Calu3 (cell line): ENCODE data around the gene MED29. TPM values are rescaled to one million over a fixed set of nuclear protein-coding genes. Genes with fewer than 3 reads are reported as not detected.

Source experiments
- BruUV-seq: library from RNA; stranded (reverse); fragments of 400-500 nt; replicated peaks from 2 replicates; lab custom pipeline; 2021; lab: Mats Ljungman, UMichigan
- CTCF ChIA-PET: fragments of 300-600 bp; sonication (Branson Sonifier 250); formaldehyde crosslinking; loops from one replicate; lab custom pipeline; 2022; ENCODE audit warnings: antibody characterized with exemption; lab: Charles Lee
- DNase-seq: peaks from one replicate; pipeline ENCODE4 v3.0.0; 2022
- H3K27ac Mint-ChIP-seq: one replicate; pipeline ENCODE4 v1.8.0; 2022; ENCODE audit warnings: mixed read lengths; ENCODE audit not compliant: unreplicated experiment
- H3K27me3 Mint-ChIP-seq: one replicate; pipeline ENCODE4 v1.8.0; 2022; ENCODE audit warnings: mixed read lengths; ENCODE audit not compliant: unreplicated experiment
- H3K36me3 Mint-ChIP-seq: one replicate; pipeline ENCODE4 v1.8.0; 2022; ENCODE audit warnings: mild to moderate bottlenecking, moderate library complexity, mixed read lengths; ENCODE audit not compliant: insufficient read depth, unreplicated experiment
- H3K4me1 Mint-ChIP-seq: one replicate; pipeline ENCODE4 v1.8.0; 2022; ENCODE audit warnings: mild to moderate bottlenecking, low read depth, mixed read lengths; ENCODE audit not compliant: unreplicated experiment
- H3K4me3 Mint-ChIP-seq: one replicate; pipeline ENCODE4 v1.8.0; 2022; ENCODE audit warnings: mild to moderate bottlenecking, low read depth, moderate library complexity, mixed read lengths; ENCODE audit not compliant: unreplicated experiment
- H3K9me3 Mint-ChIP-seq: one replicate; pipeline ENCODE4 v1.8.0; 2022; ENCODE audit warnings: low read depth, mixed read lengths; ENCODE audit not compliant: unreplicated experiment
- intact Hi-C: fragments of 100-400 bp; cut with micrococcal nuclease; formaldehyde crosslinking; loops from one replicate; pipeline ENCODE4 v1.10.0; 2022; ENCODE audit not compliant: unreplicated experiment
- total RNA-seq: library from RNA; stranded (reverse); gene quantifications from 2 replicates; pipeline ENCODE4 v1.2.3, GENCODE V29; 2022
- TF ChIP-seq, protein P1 (sequence below): fragments of 200-600 bp; IDR thresholded peaks from one replicate; pipeline ENCODE4 v1.8.0; 2022; ENCODE audit warnings: antibody characterized with exemption; ENCODE audit not compliant: unreplicated experiment

Gene MED29
- total RNA-seq, 1 experiment from 2014 or later = 56.8 TPM

DNA sequence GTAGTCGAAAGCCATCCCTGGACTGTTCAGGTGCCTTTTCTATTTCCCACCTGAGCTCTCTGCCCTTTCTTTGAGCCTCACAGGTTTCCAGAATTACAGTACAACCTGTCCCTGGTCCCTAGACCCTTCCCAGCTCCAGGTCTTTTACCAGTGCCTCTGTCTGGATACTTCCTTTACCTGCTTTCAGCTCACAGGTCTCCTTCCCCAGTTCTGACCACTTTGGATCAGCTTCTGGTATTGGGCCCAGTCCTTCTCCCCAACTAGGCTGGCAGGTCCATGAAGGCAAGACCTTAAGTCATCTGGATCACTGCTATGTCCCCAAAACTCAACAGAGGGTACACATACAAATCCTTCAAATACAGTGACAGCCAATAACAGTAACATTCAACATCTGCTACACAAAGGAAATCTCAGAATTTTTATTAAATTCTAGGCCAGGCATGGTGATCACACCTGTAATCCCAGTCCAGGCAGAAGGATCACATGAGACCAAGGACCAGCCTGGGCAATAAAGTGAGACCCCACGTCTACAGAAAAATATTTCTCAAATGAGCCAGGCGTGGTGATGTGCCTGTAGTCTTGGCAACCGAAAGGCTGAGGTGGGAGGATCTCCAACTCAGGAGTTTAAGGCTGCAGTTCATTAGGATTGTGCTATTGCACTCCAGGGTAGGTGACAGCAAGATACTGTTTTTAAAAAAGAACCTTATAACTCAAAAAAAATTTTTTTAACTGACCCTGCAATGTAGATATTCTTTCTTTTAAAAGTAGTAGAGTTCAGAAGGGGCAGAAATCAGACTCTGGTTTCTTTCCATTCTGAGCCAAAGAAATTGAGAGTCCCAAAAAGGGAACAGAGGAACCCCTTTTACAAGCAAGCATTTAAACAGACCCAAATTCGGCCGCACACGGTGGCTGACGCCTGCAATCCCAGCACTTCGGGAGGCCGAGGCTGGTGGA lies 43.2 kb downstream of the MED29 start:
- intact Hi-C loops = no loop called here
- DNase-seq = no peak
- no TSS peak for BruUV-seq
- H3K9me3 Mint-ChIP-seq = no peaks in the 10 kb centered on the region
- TF ChIP-seq, protein P1, sequence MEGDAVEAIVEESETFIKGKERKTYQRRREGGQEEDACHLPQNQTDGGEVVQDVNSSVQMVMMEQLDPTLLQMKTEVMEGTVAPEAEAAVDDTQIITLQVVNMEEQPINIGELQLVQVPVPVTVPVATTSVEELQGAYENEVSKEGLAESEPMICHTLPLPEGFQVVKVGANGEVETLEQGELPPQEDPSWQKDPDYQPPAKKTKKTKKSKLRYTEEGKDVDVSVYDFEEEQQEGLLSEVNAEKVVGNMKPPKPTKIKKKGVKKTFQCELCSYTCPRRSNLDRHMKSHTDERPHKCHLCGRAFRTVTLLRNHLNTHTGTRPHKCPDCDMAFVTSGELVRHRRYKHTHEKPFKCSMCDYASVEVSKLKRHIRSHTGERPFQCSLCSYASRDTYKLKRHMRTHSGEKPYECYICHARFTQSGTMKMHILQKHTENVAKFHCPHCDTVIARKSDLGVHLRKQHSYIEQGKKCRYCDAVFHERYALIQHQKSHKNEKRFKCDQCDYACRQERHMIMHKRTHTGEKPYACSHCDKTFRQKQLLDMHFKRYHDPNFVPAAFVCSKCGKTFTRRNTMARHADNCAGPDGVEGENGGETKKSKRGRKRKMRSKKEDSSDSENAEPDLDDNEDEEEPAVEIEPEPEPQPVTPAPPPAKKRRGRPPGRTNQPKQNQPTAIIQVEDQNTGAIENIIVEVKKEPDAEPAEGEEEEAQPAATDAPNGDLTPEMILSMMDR = no peak
- peak overlapping the region; percentile 97 for H3K27ac Mint-ChIP-seq
- H3K4me3 Mint-ChIP-seq = peak overlapping the region; percentile 96
- peaks cover 33% of the 10 kb centered on the region for H3K4me1 Mint-ChIP-seq
- H3K36me3 Mint-ChIP-seq = peaks cover 85% of the 10 kb centered on the region
- CTCF ChIA-PET = interaction anchor here (0.9 kb wide), 1 partner anchor 20 kb away, joined by 3 read pairs; no protein-coding TSS in a partner anchor
- peaks cover 9% of the 10 kb centered on the region for H3K27me3 Mint-ChIP-seq

DNA sequence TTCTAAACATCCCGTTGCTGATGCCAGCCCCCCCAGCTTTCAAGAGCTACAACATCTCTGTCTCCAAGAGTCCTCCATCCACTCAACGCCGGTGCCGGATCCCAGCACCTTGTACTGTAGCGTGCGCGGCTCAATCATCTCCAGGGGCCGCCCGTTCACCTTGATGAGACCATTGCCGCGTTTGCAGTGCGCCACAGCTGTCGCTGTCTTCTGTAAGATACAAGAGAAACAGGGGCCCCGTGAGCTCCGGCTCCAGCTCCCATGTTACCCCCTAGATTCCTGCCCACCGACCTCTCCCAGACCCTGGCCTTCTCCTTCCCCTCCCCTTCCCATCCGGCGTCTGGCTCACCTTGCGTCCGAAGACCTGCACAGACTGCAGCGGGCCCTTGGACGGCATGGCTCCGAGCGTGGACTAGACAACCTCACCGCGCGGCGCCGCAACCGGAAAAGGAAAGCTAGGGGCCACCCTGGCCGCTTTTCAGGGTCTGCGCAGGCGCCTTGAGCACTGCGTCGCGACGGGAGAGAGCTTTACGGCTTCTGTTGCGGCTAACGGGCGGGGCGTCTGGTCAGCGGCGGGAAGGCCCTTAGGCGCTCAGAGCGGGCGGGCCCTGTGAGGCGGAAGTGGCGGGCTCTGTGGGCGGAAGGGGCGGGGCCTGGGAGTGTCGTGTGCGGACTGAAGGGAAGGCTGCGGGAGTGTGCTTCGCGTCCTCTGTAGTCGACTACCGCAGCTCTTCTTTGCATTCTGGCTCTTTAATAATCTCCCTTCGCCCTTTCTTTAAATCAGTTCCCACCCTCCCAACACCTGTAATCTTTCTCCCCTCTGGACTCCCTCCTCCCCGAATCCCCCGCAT lies 44.5 kb downstream of the MED29 start, which contains the start of gene RPS16:
RPS16 (minus strand) TSS at position 451 of the 851 bp plus-strand sequence; CDS start at position 397, 54 bp downstream.
- Mint-ChIP-seq H3K27ac (peak within 1 kb of the TSS; percentile 97), H3K4me1 (peaks cover 26% of the 10 kb centered on the region), H3K27me3 (peaks cover 9% of the 10 kb centered on the region), H3K4me3 (peak within 1 kb of the TSS; percentile 96), H3K36me3 (peaks cover 77% of the 10 kb centered on the region), H3K9me3 (no peaks in the 10 kb centered on the region)
- CTCF ChIA-PET = interaction anchor here (0.6 to 1.2 kb wide), 10 partner anchors 10 to 398 kb away, joined by 3 to 7 read pairs (median 4); partner anchors contain the start of genes MED29, PAF1, SAMD4B and SUPT5H
- intact Hi-C loops = no loop called here
- TF ChIP-seq, protein P1 = no peak
- peak; percentile 99 for DNase-seq
- no TSS peak for BruUV-seq

GRCh38 chr19:39436350-39436716 lies 45.2 kb downstream of the MED29 start:
- peaks cover 9% of the 10 kb centered on the region for H3K27me3 Mint-ChIP-seq
- TF ChIP-seq, protein P1 = no peak
- CTCF ChIA-PET = interaction anchor here (0.6 to 1.2 kb wide), 5 partner anchors 9 to 59 kb away, joined by 3 to 7 read pairs (median 4); partner anchors contain the start of genes MED29, PAF1 and SUPT5H
- H3K27ac Mint-ChIP-seq = peak overlapping the region; percentile 97
- peaks cover 71% of the 10 kb centered on the region for H3K36me3 Mint-ChIP-seq
- intact Hi-C loops = no loop called here
- no peak for DNase-seq
- BruUV-seq = TSS peak; percentile 99
- H3K9me3 Mint-ChIP-seq = no peaks in the 10 kb centered on the region
- peaks cover 24% of the 10 kb centered on the region for H3K4me1 Mint-ChIP-seq
- peak overlapping the region; percentile 96 for H3K4me3 Mint-ChIP-seq
